HG03108 (cell line): ENCODE measurements around the gene FSTL5.
A peak's percentile ranks its signal among the peaks of the same experiment; 100 is the strongest.

Source experiments
- ATAC-seq: cut with Tn5 transposase; IDR thresholded peaks from one replicate; pipeline ENCODE4 v1.9.1; 2021; ENCODE audit warnings: moderate library complexity; ENCODE audit not compliant: unreplicated experiment

FSTL5 gene

GRCh38 chr4:161948026-161948770 is 215.6 kb downstream of the FSTL5 start:
- no peak for ATAC-seq

DNA sequence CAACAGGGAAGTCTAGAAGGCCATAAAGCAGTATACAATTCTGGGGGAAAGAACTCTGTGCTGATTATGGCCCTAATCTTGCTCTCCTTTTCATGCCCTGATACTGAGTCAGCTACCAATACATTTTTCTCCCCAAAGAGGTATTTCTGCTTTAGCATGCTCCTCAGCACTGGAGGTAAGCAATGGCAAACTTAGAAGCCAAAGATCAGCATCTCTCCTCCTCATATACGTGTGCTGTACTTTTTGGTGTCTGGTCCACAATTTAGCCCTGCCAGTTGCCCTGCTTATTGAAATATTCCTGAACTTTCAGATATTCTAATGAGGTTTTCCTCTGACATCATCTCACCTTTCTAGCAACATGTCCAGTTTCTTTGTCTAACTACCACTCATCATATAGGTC is 226.2 kb downstream of the FSTL5 start:
- no peak for ATAC-seq

DNA sequence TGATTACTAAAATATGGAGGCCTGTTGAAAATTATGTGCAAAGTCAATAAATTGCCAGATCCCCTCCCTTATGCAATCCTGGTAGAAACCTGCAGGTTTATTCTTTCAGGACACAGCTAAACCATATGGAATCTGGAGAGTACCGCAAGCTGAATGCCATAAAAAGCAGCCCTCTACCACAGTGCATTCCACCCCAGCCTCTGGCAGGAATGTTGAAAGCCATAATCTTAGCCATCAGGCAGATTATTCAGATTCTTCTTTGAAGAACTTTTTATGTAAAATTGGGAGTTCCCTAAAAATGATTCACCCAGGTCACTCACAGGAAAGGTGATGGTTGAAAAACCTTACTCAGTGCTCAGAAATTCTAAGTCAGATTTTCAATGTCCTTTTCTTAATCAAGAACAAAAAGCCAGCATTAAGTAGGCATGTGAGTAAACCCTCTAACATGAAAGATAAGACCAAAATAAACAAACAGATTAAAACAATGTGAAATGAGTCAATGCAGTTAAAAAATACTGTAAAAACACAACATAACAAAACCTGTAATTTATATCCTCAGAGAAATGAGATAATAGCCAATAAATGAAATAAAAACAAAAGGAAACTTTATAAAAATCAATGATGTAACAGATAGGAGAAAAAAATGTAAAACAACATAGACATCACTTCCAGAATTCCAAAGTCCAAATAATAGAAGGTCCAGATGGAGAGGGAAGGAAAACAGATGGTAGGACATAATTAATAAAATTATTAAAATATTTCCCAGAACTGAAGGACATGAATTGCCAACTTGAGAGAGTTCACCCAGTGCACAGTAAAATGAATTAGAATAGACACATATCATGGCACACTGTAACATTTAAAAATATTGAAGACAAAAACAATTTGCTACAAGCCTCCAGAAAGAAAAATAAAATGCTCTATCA is 226.9 kb downstream of the FSTL5 start:
- ATAC-seq: no peak

GRCh38 chr4:161931089-161931488 is 232.7 kb downstream of the FSTL5 start:
- no peak for ATAC-seq

DNA sequence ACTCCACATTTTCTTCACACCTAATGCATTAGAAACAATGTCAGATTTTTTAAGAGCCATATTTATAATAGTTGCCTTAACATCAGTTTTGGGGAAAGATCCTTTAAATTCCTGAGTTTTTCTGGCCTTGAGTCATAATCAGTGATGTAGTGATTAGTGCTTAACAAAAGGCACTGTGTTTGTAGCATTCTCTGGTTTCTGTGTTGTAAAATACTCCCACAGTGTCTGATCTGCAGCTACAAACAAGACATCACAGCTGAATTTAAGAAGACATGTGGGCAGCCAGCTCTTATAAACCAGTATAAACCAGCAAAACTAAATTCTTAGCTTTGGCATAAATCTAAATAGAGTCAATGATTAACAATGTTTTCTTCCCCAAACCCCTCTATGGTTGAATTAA is 233.8 kb downstream of the FSTL5 start:
- ATAC-seq: no peak

DNA sequence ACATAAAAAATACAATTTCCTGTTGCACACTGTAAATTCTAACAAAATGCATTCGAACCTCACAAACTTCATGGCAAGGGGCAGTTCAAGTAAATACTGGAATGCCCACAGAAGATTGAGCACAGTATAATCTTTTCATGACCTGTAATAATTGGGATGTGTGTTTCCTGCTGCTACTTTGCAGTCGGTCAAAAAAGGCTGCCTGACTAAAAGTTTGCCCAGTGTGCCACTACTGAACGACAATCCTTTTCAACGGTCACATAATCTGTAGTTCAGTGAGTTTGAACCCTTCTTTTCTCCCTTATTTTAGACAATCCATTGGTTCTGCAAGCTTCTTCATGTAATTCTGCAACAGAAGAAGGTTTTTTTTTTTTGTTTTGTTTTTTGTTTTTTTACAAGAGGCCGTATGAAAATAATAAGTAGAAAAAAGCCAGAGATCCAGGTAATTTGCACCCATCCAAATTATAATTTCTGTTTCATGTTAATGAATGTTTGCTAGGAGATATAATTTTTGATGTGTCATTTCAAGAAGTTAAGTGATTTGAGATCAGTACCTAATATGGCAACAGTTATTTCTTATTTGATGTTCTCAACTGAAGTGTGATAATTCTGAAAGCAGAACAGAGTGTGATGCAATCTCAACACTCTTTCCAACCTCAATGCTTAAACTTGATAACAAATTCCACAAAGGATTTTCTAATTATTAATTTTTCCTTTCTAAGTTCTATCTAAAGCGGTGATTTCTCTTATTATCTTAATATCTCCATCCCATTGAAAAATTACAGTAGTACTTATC is 237.6 kb downstream of the FSTL5 start:
- ATAC-seq: no peak

- ATAC-seq: no peak
Observed at GRCh38 chr4:161920304-161921052, 243.3 kb downstream of the FSTL5 start.

GRCh38 chr4:161919442-161920220 is 244.2 kb downstream of the FSTL5 start:
- peak; percentile 67 for ATAC-seq

DNA sequence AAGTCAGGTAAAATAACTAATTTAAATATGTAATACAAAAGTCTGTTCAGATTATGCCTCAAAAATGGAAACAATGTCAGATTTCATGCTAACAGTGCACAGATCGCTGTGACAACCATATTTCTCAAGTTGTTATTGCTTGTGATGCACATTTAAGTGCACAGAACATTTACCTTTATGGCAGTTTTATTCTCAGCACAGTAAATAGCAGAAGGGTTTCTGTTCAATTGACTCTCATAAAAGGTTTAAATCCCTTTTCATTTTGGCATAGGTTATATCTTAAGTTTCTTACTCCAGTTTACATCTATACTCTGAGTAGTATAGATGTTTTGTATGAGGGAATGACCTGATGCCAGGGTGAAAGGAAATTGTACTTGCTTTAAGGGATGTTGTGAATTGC is 247.8 kb downstream of the FSTL5 start:
- no peak for ATAC-seq

DNA sequence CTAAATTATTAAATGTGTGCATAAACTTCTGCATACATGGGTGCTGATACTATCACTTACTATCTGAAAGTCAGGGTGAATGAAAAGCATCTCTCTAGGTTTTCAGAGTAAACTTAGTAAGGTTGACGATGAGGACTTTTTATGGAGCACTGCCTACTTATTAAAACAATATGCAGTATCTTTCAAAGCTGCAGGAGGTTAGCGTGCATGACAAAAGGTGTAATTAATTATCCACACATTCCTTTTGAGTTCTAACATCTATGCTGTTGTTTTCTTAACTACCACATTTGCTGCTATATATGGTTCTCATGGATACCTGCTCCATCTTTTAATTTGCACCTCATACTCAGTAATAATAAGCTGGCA is 256.2 kb downstream of the FSTL5 start:
- ATAC-seq: no peak

- ATAC-seq: no peak
Observed at GRCh38 chr4:161906836-161907589, 256.8 kb downstream of the FSTL5 start.

GRCh38 chr4:161900110-161900509 is 263.7 kb downstream of the FSTL5 start:
- no peak for ATAC-seq

GRCh38 chr4:161894493-161895167 is 269.2 kb downstream of the FSTL5 start:
- no peak for ATAC-seq

DNA sequence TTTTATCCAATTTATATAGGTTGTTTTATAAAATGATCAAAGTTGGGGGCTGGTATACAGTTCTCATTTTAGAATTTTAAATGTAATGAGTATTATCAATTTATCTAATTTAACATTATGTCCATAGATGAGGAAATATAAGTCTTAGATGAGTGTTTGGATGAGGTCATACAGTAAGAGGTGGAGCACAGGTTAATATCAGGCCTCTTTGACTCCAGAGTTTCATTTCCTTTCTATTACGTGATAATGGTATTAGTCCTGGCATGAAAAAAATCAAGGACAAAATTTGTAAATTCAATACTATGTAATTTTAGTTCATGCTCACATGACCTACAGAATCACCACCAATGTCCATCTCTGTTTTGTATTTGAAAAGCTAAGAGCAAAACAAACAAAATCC is 269.8 kb downstream of the FSTL5 start:
- no peak for ATAC-seq

DNA sequence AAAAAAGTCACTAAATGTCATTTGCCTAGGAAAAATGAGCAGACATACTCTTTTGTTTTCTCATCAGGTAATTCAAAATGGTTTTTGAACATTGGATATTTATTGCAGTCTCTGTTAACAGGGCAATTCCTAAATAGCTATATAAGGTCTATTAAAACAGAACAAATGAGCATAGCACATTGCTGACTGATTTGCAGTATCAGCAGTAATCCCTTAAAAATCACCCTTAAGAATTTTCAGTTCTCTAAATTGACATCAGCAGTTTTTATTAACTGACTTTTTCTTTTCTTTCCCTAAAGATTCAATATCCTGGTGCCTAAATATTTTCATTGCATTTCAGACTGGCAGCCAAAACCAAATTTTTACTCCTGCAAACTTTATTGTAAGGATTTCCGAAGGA is 270.2 kb downstream of the FSTL5 start:
- no peak for ATAC-seq

DNA sequence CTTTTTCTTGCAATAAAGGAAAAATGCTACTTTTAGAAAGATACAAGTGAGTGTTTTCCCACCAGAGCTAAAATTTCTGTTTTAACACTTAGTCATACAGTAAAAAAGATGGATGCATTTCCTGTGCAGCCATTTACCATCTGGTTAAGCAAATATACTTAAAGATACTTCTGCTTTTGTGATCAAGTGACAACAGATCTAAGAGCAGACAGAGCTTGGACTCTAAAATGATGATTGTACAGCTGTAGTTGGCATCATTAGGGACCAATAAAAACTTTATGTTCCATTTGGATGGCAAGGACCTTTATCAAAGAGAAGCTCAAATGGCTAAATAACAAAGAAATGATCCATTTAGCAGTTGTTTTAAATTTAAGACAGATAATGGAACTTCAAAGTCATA is 270.8 kb downstream of the FSTL5 start:
- ATAC-seq: no peak

- ATAC-seq: no peak
Observed at GRCh38 chr4:161883157-161883556, 280.6 kb downstream of the FSTL5 start.

- ATAC-seq: no peak
Observed at GRCh38 chr4:161881370-161881769, 282.4 kb downstream of the FSTL5 start.

DNA sequence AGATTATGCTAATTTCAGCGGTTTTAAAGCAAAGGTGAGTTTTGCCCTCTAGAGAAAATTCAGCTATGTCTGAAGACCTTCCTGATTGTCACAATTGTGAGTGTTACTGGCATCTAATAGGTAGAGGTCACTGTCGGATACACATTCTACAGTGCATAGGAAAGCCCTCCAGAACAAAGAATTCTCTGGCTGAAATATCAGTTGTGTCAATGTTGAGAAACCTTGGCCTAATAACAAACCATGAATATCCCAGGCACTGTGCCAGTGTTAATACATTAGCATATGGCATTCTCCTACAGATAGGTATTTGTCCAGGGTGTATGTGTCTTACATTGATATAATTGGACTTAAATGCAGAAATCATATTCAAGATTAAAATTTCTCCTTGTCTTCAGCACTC is 294.3 kb downstream of the FSTL5 start:
- no peak for ATAC-seq
